WTC11 (cell line): Measurements from ENCODE around the gene MTA1.

Experiments
- AFF4 ChIP-seq: sonication (generic); formaldehyde crosslinking; IDR thresholded peaks from 2 replicates; pipeline ENCODE4 v1.8.1; 2023; ENCODE audit warnings: mild to moderate bottlenecking, missing genetic modification reagents, borderline replicate concordance
- CREB1 ChIP-seq: sonication (generic); formaldehyde crosslinking; IDR thresholded peaks from 2 replicates; pipeline ENCODE4 v1.8.0; 2023; ENCODE audit warnings: mild to moderate bottlenecking, missing genetic modification reagents
- FOXJ3 ChIP-seq: sonication (generic); formaldehyde crosslinking; IDR thresholded peaks from 2 replicates; pipeline ENCODE4 v1.9.0; 2021; ENCODE audit warnings: missing genetic modification reagents, mild to moderate bottlenecking, borderline replicate concordance
- NFYB ChIP-seq: sonication (generic); formaldehyde crosslinking; conservative IDR thresholded peaks from 2 replicates; pipeline ENCODE4 v1.8.0; 2022; ENCODE audit warnings: low read depth, missing genetic modification reagents
- NR1H2 ChIP-seq: sonication (generic); formaldehyde crosslinking; IDR thresholded peaks from 2 replicates; pipeline ENCODE4 v1.9.0; 2021; ENCODE audit warnings: mild to moderate bottlenecking, moderate library complexity, missing genetic modification reagents
- NR2C2 ChIP-seq: sonication (generic); formaldehyde crosslinking; IDR thresholded peaks from 2 replicates; pipeline ENCODE4 v1.8.0; 2022; ENCODE audit warnings: mild to moderate bottlenecking, missing genetic modification reagents
- TF ChIP-seq, protein P1 (sequence below): fragments of 200-600 bp; IDR thresholded peaks from 2 replicates; pipeline ENCODE4 v1.8.0; 2022; ENCODE audit warnings: antibody characterized with exemption
- TF ChIP-seq, protein P2 (sequence below): sonication (generic); formaldehyde crosslinking; IDR thresholded peaks from 2 replicates; pipeline ENCODE4 v1.8.0; 2022; ENCODE audit warnings: mild to moderate bottlenecking, missing genetic modification reagents
- TF ChIP-seq, protein P3 (sequence below): sonication (generic); formaldehyde crosslinking; IDR thresholded peaks from 2 replicates; pipeline ENCODE4 v1.8.1; 2022; ENCODE audit warnings: missing genetic modification reagents, borderline replicate concordance

DNA sequence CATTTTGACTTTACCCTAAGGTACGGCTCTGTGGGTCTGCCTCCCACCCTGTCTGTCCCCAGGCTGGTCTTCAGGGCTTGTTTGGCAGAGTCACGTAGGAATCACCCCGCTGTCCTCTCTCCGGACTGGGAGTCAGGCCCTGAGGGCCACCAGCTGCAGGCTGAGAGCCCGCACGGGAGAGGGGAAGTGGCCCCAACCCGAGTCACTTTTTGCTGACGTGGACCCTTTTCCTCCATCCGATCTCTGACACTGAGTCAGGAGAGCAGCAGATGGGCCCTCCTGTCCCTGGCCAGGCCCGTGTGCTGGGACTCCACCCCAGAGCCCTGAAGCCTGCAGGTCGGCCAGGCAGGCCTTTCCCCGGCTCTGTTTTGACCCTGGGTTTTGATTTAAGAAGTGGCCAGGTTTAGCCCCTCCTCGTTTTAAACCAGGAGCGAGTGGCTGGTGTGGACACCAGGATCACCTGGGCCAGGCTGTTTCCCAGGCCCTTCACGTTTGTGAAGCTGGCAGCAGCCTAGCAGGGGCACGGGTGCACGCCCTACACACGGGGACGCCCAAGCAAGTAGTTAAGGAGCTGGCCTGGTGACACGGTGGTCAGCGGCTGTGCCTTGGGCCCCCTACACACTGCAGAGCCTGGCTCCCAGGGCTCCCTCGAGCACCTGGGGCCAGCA lies 33.8 kb upstream of the MTA1 start:
- TF ChIP-seq, protein P1, sequence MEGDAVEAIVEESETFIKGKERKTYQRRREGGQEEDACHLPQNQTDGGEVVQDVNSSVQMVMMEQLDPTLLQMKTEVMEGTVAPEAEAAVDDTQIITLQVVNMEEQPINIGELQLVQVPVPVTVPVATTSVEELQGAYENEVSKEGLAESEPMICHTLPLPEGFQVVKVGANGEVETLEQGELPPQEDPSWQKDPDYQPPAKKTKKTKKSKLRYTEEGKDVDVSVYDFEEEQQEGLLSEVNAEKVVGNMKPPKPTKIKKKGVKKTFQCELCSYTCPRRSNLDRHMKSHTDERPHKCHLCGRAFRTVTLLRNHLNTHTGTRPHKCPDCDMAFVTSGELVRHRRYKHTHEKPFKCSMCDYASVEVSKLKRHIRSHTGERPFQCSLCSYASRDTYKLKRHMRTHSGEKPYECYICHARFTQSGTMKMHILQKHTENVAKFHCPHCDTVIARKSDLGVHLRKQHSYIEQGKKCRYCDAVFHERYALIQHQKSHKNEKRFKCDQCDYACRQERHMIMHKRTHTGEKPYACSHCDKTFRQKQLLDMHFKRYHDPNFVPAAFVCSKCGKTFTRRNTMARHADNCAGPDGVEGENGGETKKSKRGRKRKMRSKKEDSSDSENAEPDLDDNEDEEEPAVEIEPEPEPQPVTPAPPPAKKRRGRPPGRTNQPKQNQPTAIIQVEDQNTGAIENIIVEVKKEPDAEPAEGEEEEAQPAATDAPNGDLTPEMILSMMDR: no peak
- TF ChIP-seq, protein P2, sequence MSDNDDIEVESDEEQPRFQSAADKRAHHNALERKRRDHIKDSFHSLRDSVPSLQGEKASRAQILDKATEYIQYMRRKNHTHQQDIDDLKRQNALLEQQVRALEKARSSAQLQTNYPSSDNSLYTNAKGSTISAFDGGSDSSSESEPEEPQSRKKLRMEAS: no peak
- TF ChIP-seq CREB1 (CRISPR knock-in tag) (no peak), FOXJ3 (CRISPR knock-in tag) (no peak), NFYB (CRISPR knock-in tag) (no peak), NR1H2 (CRISPR knock-in tag) (no peak), AFF4 (CRISPR knock-in tag) (no peak), NR2C2 (no peak)
- TF ChIP-seq, protein P3, sequence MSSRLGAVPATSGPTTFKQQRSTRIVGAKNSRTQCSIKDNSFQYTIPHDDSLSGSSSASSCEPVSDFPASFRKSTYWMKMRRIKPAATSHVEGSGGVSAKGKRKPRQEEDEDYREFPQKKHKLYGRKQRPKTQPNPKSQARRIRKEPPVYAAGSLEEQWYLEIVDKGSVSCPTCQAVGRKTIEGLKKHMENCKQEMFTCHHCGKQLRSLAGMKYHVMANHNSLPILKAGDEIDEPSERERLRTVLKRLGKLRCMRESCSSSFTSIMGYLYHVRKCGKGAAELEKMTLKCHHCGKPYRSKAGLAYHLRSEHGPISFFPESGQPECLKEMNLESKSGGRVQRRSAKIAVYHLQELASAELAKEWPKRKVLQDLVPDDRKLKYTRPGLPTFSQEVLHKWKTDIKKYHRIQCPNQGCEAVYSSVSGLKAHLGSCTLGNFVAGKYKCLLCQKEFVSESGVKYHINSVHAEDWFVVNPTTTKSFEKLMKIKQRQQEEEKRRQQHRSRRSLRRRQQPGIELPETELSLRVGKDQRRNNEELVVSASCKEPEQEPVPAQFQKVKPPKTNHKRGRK (CRISPR knock-in tag): no peak
